Hypothalamus (tissue), 51 donors: Measurements from ENCODE around the gene PFDN5.
A peak's percentile ranks its signal among the peaks of the same experiment; 100 is the strongest.
"Not testable (repeated sequence)": the region's sequence is repeated elsewhere in the genome, so short reads cannot be mapped to it uniquely, and the experiment has no call there.

ENCODE experiments used
- DNase-seq, 51 donors: peaks; one replicate each; lab custom pipeline; 2025; lab: John Stamatoyannopoulos, UW

Gene PFDN5

DNA sequence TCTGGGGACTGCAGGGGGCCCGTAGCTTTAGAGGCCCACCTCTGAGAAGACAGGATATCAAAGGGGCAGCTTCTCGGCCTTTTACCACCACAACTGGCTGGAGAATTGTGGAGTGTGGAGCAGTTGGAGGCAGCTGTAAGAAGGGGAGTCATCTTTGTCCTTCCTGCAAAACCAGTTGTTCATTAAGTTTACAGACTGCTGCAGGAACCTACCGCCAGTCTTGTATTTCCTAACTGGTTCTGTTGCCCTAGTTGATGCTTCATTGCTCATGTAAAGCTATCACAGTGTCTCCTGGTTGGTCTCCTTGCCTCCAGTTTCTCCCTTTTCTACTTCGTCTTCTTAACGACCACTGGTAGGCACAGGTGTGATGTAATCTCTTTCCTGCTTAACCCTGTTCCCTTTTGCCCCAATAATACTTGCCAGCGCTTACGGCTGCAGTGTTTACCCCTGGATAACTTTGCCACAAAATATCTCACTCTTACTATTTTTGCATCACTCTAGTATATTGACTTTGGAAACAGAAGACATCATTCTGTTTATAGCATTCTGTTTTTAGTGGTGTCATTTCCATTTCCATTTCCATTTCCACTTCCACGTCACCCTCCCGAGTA, 15.3 kb upstream of the PFDN5 start:
- no peak for DNase-seq

DNA sequence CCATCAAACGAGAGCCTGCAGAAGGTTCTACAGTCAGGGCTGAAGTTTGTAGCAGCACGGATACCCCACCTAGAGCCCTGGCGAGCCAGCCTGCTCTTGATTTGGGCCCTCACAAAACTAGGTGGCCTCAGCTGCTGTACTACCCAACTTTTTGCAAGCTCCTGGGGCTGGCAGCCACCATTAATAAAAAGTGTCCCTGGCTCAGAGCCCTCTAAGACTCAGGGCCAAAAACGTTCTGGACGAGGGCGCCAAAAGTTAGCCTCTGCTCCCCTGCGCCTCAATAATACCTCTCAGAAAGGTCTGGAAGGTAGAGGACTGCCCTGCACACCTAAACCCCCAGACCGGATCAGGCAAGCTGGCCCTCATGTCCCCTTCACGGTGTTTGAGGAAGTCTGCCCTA, 8.9 kb upstream of the PFDN5 start:
- no peak for DNase-seq

DNA sequence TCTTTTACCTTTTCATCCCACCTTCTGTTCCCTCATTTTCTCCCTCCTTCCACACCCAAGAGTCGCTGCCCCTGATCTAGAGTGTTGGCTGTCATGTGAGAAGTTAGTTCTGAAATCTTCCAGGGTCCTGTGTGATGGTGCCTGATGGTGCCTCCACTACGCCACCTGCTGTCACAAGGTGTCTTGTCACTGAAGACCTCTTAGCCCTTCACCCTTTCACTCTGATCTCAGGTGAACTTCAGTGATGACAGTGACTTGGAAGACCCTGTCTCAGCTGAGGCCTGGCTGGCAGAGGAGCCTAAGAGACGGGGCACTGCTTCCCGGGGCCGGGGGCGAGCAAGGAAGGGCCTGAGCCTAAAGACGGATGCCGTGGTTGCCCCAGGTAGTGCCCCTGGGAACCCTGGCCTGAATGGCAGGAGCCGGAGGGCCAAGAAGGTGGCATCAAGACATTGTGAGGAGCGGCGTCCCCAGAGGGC, 7.6 kb upstream of the PFDN5 start:
- DNase-seq, result peak in 31 of 51 donors; percentile 1 to 69 (median 29)

DNA sequence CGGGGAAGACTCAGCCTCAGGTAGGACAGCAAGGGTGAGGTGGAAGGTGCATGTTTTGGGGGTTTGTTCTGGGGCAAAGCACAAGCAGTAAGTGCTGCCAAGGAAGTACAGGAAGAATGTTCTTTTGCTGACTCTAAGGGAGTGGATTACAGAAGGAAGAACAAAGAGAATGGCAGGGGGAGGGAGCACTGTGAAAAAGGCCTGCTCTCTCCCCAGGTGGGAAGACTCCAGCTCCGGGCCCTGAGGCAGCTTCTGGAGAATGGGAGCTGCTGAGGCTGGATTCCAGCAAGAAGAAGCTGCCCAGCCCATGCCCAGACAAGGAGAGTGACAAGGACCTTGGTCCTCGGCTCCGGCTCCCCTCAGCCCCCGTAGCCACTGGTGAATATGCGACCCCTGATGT, 7.0 kb upstream of the PFDN5 start:
- no peak for DNase-seq

DNA sequence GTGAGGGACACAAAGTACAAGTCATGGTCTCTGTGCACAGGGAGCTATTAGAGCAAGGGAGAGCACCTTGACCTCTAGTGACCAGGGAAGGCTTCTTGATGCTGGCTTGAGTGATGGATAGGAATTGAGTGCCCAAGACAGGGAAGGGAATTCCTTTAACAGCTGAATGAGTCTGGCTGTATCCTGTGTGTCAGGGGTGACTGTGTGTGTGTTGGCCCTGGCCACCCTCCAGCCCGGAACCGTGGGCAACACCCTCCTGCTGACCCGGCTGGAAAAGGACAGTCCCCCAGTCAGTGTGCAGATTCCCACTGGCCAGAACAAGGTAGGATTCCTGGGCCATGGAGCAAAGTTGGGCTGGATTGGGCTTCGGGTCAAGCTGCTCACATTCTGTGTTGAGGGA, 5.5 kb upstream of the PFDN5 start:
- no peak for DNase-seq

DNA sequence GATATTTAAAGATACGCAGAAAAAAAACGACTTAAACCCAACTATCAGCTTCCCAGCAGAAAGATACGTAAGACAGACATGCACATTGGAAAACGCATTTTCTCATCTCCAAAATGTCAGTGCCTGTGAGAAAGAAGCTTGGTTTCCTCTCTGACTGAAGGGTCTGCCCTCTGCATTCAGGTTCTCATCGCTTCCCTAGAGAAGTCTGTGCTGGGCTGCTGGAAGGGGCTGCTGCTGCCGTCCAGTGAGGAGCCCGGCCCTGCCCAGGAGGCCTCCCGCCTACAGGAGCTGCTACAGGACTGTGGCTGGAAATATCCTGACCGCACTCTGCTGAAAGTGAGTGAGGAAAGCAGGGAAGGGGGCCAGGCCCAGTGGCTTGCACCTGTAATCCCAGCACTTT, 4.7 kb upstream of the PFDN5 start:
- DNase-seq, result no peak

DNA sequence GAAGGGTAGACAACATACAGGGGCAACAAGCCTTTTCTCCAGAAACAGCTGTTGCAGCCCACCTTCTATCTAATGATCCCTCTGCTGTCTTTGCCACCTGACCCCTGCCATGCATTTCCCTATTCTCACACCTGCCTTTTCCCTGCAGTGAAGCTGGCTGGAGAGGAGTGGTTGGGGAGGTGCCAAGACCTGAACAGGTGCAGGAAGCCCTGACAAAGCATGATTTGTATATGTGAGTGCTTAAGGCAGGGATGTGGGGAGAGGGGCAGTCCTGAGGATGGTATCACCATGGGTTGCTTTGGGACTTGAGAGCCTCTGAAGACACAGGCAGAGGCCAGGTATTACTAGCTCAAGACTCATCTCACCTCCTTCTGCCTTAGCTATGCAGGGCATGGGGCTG, 2.9 kb upstream of the PFDN5 start:
- no peak for DNase-seq

DNA sequence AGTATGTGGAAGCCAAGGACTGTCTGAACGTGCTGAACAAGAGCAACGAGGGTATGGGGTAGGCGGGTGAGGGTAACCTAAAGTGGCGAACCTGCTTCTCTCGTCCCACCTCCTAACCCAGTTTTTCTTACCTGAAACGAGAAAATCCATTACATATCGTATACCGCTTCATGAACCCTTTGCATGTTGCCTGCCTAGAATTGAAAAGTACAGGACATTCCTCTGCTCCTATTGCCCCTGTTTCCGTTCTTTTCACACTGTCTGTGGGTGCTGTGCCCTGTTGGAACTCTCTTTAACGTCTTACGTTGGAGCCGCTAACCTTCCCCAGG, 513 bp downstream of the PFDN5 start:
- no peak for DNase-seq

DNA sequence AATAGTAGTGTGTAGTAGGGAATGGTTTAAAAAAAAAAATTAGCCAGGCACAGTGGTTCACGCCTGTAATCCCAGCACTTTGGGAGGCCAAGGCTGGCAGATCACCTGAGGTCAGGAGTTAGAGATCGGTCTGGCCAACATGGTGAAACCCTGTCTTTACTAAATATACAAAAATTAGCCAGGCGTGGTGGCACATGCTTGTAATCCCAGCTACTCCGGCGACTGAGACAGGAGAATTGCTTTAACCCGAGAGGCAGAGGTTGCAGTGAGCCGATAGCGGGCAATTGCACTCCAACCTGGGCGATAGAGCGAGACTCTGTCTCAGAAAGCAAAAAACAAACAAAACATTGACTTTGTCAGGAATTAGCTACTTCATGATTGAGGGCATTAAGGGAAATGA, 1.8 kb downstream of the PFDN5 start:
- not testable (repeated sequence) for DNase-seq

DNA sequence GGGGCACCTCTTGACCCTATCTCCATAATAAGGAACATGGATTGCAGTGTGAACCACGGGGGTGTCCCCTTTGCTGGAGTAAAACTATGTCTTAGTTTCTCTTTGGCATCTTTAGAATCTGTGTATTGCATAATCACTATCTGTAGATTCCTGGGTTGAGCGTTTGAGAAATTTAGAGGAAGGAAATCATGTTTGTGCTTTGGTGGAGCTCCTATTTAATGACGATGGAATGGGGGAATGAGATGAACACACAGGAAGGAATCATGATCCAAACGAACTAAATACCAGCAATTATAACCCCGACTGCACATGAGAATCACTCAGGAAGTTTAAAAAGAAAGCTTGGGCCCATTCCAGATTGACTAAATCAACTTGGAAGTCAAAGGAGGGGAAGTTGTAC, 2.8 kb downstream of the PFDN5 start:
- no peak for DNase-seq

DNA sequence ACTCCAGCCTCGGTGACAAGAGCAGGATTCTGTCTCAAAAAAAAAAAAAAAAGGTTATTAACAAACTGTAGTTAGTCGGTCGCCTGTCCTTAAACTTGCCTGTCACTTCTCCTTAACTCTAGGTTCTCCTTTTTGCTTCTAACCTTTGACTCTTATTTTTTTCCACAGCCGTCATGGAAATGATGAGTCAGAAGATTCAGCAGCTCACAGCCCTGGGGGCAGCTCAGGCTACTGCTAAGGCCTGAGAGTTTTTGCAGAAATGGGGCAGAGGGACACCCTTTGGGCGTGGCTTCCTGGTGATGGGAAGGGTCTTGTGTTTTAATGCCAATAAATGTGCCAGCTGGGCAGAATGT, 3.7 kb downstream of the PFDN5 start:
- no peak for DNase-seq

DNA sequence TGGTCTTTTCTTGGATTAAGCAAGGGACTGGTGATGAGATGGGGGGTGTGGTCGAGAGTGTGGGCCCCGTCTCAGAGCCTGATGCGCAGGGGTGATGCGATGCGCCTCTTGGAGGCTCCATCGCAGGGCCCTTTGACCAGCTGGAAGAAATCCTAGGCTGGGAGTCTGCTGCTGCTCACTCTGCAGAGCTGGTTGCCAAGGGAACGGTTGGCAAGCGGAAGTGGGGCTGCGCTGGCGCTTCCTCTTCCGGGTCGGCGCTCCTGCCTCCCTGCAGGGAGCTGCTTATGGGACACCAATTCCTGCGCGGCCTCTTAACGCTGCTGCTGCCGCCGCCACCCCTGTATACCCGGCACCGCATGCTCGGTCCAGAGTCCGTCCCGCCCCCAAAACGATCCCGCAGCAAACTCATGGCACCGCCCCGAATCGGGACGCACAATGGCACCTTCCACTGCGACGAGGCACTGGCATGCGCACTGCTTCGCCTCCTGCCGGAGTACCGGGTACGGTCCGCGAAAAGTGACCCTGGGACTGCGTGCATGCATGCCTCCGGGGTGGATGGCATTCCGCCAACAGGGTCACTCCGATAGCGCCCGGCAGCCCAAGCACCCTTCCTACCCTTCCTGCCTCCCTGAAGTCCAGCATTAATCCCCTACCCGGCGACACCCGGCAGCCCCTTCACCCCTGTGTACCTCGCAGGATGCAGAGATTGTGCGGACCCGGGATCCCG, 4.3 kb downstream of the PFDN5 start, which contains the start of gene MYG1:
MYG1 (plus strand) TSS at position 242 of the 727 bp plus-strand sequence; CDS start at position 285, 43 bp downstream.
- DNase-seq, result peak; percentile 28 to 94 (median 83)

DNA sequence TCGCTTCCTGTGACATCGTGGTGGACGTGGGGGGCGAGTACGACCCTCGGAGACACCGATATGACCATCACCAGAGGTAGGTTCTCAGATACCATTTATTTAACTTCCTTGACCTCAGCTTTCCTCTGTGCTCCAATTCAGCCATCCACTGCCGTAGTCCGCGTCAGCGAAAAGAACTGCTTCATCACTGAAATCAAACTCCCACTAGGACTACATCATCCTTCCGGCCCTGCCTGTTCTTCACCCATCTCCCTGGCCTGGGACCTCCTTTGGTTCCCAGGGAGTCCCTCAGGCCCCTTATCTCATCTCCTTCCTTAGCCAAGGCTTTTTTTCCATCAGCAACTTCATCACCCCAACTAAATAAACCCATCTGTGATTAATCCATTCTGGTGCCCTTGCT, 4.8 kb downstream of the PFDN5 start:
- DNase-seq, result peak in 2 of 51 donors; percentile 30 to 43

DNA sequence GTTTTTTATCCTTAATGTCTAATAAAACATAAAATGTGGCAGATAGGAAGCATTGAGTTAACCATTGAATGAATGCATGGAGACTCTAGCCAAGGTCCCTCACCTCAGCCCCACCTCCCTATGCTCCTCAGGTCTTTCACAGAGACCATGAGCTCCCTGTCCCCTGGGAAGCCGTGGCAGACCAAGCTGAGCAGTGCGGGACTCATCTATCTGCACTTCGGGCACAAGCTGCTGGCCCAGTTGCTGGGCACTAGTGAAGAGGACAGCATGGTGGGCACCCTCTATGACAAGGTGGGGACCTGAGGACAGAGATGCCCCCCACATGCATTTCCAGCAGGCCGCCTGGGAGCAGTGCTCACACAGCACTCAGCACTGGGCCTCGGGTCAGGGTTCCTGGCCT, 7.6 kb downstream of the PFDN5 start:
- DNase-seq, result no peak

DNA sequence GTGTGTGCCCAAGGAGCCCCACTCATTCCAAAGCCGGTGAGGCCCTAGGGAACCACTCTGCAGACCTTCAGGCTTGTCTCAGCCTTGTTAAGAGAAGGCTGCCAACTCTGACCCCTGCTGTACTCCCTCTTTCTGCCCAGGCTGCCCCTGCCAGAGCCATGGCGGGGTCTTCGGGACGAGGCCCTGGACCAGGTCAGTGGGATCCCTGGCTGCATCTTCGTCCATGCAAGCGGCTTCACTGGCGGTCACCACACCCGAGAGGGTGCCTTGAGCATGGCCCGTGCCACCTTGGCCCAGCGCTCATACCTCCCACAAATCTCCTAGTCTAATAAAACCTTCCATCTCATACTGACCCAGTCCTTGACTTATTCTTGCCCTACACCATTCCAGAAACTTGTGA, 11.5 kb downstream of the PFDN5 start:
- DNase-seq, result no peak

DNA sequence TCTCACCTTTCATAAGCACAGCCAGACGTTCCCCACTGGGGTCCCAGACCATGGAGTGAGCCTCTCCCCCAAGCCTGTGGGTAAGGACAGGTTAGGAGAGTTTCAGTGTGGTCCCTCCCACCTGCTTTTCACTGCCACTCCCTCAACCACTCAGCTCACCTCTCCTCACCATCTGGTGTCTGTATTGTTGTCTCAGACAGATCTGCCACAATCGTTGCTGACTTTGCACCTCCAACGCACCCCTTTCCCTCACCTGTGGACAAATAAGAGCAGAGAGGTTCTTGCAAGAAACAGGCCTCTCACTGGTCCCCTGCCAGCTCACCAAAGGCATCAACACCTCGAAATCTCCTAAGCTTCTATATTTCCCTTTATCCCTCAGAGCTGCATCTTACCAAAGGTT, 12.9 kb downstream of the PFDN5 start:
- DNase-seq, result no peak

DNA sequence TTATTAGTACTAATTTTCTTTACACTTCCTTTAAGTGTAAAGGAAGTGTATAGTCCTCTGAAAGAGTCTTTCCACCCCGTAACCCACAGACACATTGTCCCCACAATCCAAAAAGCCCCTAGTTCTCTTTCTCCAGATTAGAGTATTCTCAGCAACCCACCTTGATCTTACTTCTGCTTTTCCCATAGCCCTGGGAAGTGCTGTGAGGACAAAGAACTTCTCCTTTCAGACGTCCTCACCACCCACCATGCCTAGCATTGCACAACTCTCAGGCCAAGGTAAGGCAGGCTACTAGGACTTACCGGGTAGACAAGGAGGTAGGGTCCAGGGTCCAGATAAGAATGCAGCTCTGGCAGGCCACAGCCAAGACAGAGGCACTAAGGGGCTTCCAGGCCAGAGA, 18.7 kb downstream of the PFDN5 start:
- no peak for DNase-seq

DNA sequence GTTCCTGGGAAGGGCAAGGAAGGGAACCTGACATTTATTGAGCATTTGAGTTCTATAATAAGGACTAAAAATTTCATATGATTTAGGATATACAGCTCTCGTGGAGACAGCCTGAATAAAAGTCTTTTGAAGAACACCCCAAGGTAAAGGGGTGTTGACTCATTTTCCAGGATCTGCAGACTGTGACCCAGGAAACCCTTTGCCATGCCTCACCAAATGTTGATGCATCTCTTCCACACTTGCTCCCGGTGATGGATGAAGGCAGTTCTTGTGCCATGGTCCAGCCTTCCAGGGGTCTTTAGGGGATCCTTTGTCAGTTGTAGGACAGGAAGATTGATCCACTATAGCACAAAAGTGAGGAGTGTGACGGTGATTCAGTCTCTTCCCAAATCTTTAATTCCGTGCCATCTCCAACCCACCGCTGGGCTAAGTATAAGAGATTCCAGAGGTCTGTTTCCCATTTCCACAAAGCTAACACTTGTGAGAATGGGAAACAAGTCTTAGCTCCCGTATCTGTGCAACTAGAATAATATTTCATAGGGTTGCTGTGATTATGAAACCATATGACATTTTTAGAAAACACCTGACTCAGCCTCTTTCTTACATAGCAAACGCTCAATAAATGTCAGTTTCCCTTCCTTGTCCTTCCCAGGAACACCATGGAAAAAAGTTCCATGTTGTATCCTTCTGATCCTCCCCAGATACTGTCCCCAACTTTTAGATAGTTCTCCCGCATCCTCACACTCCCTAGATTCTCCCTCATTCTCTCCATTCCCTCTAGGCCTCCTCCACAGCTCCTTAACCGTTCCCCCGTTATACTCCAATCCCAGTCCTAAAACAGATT, 25.2 kb downstream of the PFDN5 start:
- DNase-seq, result no peak

DNA sequence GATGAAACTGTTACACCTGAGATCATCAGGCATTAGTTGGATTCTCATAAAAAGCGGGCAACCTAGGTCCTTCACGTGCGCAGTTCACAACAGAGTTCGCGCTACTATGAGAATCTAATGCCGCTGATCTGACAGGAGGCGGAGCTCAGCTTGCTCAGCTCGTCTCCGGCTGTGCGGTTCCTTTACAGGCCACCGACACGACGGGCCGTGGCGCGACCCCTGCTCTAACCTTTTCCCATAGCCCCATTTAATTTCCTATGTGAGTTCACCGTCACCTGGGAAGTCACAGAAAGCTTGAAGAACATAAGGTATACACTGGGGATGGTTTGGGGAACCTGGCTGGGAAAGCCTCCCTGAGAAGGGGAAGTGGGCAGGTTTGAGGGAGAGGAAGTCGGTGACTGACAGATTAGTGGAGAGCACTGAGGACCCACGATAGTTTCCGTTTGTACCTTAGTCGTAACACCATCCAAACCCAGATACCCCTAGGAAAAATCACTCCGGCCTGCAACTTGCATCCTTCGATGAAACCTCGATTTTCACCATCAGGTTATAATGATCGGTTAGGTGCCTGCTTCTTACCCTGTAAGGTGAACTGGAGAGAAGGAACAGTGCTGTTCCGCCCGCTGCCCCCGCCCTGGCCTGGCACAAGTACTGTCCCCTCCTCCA, 28.9 kb downstream of the PFDN5 start:
- peak in 8 of 51 donors; percentile 12 to 50 (median 34) for DNase-seq

DNA sequence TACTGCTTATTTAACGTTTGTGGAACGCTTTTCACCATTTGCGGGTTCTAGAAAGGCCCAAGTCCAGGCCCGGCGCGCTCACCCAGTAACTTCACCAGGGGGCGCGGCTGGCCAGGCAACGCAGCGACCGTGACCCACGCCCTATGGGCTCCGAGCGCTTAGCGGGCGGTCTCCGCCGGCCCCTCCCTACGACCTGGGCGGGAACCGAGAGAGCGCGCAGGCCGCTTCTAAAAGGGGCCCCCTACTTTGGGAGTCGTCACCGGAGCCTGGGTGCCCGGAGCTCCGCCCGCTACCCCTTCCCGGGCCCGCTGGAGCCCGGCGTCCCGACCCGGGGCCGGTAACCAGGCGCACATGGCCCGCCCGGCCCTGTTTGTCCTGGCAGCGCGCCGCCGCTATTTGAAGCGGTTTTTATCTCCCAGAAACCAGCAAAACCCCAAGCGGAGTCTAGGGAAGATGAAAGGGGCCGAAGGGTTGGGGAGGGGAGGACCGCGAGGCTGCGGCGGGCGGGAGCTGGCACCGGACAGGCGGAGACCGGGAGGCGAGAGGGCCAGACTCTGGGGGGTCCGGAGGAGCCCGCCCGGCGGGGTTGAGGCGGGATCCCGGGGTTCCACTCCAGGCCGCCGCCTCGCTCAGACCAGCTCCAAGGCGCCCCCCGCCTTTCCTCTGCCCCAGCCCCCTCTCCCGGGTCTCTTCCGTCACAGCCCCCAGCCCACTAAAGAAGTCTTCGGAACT, 29.6 kb downstream of the PFDN5 start:
- DNase-seq, result peak in 50 of 51 donors; percentile 43 to 94 (median 84)
